ENCODE measurements around the gene TOP3B. TPM values are rescaled to one million over a fixed set of nuclear protein-coding genes. Genes with fewer than 3 reads are reported as not detected.

Gene TOP3B
- total and polyA plus RNA-seq, 9 of the 15 experiments (the other 6 are each of a cell fraction or from before 2014, with no cell fraction given), result 3.0 to 188 (median 112) TPM

DNA sequence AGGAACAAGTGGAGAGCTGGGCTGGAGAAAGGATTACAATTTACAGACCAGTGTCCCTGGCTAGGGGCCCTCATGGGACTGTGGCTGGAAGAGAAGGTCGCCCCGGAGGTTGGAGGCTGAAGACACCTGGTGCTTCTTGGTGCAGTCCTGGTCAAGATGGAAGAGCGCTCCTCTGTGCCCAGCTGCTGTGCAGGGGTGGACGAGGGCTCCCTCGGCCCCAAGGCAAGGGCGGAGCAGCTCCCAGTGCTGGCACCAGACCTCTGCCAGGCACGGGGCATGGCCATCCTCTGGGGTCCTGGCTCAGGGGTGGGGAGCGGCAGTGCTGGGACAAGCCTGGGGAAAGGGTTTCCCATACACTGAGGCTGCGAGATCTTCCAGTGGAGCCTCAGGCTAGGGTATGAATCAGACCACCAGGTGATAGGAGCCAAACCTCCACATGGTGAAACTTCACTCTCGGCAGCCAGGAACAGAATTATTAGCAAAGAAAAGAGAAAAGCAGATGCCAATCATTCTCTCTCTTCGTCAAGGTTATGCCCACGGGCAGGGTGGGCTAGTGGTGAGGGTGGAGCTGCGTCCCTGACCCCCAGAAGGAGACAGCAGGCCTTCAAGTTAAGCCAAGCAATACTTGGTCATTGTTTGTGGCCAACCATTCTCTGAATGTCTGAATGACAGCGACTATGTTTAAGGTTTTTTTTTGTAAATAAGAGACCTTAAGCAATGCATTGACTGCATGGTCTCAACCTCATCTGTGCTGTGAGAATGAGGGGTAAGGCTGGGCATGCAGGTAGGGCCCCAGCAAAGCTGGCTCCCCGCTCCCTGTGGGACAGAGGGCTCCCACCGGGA lies 62.0 kb downstream of the TOP3B start (continued):
- TF ChIP-seq, protein P1, sequence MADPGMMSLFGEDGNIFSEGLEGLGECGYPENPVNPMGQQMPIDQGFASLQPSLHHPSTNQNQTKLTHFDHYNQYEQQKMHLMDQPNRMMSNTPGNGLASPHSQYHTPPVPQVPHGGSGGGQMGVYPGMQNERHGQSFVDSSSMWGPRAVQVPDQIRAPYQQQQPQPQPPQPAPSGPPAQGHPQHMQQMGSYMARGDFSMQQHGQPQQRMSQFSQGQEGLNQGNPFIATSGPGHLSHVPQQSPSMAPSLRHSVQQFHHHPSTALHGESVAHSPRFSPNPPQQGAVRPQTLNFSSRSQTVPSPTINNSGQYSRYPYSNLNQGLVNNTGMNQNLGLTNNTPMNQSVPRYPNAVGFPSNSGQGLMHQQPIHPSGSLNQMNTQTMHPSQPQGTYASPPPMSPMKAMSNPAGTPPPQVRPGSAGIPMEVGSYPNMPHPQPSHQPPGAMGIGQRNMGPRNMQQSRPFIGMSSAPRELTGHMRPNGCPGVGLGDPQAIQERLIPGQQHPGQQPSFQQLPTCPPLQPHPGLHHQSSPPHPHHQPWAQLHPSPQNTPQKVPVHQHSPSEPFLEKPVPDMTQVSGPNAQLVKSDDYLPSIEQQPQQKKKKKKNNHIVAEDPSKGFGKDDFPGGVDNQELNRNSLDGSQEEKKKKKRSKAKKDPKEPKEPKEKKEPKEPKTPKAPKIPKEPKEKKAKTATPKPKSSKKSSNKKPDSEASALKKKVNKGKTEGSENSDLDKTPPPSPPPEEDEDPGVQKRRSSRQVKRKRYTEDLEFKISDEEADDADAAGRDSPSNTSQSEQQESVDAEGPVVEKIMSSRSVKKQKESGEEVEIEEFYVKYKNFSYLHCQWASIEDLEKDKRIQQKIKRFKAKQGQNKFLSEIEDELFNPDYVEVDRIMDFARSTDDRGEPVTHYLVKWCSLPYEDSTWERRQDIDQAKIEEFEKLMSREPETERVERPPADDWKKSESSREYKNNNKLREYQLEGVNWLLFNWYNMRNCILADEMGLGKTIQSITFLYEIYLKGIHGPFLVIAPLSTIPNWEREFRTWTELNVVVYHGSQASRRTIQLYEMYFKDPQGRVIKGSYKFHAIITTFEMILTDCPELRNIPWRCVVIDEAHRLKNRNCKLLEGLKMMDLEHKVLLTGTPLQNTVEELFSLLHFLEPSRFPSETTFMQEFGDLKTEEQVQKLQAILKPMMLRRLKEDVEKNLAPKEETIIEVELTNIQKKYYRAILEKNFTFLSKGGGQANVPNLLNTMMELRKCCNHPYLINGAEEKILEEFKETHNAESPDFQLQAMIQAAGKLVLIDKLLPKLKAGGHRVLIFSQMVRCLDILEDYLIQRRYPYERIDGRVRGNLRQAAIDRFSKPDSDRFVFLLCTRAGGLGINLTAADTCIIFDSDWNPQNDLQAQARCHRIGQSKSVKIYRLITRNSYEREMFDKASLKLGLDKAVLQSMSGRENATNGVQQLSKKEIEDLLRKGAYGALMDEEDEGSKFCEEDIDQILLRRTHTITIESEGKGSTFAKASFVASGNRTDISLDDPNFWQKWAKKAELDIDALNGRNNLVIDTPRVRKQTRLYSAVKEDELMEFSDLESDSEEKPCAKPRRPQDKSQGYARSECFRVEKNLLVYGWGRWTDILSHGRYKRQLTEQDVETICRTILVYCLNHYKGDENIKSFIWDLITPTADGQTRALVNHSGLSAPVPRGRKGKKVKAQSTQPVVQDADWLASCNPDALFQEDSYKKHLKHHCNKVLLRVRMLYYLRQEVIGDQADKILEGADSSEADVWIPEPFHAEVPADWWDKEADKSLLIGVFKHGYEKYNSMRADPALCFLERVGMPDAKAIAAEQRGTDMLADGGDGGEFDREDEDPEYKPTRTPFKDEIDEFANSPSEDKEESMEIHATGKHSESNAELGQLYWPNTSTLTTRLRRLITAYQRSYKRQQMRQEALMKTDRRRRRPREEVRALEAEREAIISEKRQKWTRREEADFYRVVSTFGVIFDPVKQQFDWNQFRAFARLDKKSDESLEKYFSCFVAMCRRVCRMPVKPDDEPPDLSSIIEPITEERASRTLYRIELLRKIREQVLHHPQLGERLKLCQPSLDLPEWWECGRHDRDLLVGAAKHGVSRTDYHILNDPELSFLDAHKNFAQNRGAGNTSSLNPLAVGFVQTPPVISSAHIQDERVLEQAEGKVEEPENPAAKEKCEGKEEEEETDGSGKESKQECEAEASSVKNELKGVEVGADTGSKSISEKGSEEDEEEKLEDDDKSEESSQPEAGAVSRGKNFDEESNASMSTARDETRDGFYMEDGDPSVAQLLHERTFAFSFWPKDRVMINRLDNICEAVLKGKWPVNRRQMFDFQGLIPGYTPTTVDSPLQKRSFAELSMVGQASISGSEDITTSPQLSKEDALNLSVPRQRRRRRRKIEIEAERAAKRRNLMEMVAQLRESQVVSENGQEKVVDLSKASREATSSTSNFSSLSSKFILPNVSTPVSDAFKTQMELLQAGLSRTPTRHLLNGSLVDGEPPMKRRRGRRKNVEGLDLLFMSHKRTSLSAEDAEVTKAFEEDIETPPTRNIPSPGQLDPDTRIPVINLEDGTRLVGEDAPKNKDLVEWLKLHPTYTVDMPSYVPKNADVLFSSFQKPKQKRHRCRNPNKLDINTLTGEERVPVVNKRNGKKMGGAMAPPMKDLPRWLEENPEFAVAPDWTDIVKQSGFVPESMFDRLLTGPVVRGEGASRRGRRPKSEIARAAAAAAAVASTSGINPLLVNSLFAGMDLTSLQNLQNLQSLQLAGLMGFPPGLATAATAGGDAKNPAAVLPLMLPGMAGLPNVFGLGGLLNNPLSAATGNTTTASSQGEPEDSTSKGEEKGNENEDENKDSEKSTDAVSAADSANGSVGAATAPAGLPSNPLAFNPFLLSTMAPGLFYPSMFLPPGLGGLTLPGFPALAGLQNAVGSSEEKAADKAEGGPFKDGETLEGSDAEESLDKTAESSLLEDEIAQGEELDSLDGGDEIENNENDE (IDR thresholded peaks at IDR 0.05; ENCODE audit: low read depth, low read length), result no peak
- no peak for TF ChIP-seq FOS (IDR thresholded peaks at IDR 0.05; ENCODE audit: extremely low read depth, insufficient read length)
- no peak for TF ChIP-seq ZNF696 (CRISPR knock-in tag; conservative IDR thresholded peaks at IDR 0.05)
- TF ChIP-seq STAG1 (CRISPR knock-in tag; IDR thresholded peaks at IDR 0.05; ENCODE audit: borderline replicate concordance), result peak; percentile 46; the same call in 1 of the 2 replicates
- TF ChIP-seq, protein P2, sequence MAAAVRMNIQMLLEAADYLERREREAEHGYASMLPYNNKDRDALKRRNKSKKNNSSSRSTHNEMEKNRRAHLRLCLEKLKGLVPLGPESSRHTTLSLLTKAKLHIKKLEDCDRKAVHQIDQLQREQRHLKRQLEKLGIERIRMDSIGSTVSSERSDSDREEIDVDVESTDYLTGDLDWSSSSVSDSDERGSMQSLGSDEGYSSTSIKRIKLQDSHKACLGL (CRISPR knock-in tag; IDR thresholded peaks at IDR 0.05; ENCODE audit: borderline replicate concordance, poor library complexity, severe bottlenecking), result no peak
- 0 out of 2 replicates have a peak, but pooled peaks have one; percentile 7 for TF ChIP-seq ZNF133 (CRISPR knock-in tag; IDR thresholded peaks at IDR 0.05)
- no peak for TF ChIP-seq MCM2 (IDR thresholded peaks at IDR 0.05; ENCODE audit: low read depth)
- no peak for TF ChIP-seq GTF2E2 (tag; IDR thresholded peaks at IDR 0.05)
- TF ChIP-seq, protein P3, sequence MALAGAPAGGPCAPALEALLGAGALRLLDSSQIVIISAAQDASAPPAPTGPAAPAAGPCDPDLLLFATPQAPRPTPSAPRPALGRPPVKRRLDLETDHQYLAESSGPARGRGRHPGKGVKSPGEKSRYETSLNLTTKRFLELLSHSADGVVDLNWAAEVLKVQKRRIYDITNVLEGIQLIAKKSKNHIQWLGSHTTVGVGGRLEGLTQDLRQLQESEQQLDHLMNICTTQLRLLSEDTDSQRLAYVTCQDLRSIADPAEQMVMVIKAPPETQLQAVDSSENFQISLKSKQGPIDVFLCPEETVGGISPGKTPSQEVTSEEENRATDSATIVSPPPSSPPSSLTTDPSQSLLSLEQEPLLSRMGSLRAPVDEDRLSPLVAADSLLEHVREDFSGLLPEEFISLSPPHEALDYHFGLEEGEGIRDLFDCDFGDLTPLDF (CRISPR knock-in tag; IDR thresholded peaks at IDR 0.05), result 0 out of 2 replicates have a peak, but pooled peaks have one; percentile 49
- TF ChIP-seq SUPT5H (IDR thresholded peaks at IDR 0.05), result no peak
- TF ChIP-seq ZNF24 (IDR thresholded peaks at IDR 0.05), result no peak
- TF ChIP-seq KDM5B (IDR thresholded peaks at IDR 0.05; ENCODE audit: insufficient replicate concordance, low read depth, low read length), result no peak
- no peak for TF ChIP-seq HNRNPLL (IDR thresholded peaks at IDR 0.05; ENCODE audit: low read depth, low read length, poor library complexity, severe bottlenecking)
- TF ChIP-seq TAF9B (IDR thresholded peaks at IDR 0.05; ENCODE audit: partially characterized antibody), result no peak
